GM19035 (cell line): ENCODE data around the gene FAF1.

Experiments
- ATAC-seq: cut with Tn5 transposase; IDR thresholded peaks from one replicate; pipeline ENCODE4 v1.9.1; 2021; ENCODE audit not compliant: unreplicated experiment

FAF1 gene

GRCh38 chr1:50454911-50455310 is 505.2 kb downstream of the FAF1 start:
- ATAC-seq, result no peak

DNA sequence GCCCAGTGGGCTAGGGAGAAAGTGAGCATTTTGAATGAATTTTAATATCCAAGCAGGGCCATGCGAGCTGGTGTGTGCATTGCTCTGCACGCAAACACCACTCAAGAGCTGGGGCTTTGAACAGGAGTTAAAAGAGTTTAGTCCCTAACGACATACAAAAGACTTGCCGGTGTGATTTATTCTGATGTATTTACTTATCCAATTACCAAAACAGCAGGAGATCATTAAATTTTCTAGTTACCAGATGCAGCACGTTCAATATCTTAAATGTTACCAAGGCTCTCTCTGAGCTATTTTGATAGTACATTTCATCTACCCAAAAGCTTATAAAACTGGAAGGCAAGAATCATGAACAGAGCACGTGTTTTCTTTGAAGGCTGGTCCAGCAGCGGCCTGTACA is 506.8 kb downstream of the FAF1 start:
- ATAC-seq, result no peak

DNA sequence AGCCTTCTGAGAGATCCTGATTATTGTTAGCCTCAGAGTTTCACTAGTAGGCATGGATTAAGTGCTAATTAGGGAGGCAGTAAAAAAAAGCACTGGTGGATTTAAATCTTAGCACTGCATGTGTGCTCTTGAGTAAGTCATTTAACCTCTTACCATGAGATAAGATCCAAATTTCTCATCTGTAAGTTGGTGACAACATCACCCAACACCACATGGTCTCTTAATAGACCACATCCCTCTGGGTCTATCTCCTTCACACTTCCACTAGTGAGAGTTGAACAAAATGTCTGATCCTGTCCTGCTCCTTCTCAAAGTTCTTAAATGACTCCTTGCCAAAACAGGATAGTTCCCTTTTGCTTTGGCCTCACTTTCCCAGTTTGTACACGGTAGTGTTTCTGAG is 507.4 kb downstream of the FAF1 start:
- no peak for ATAC-seq

DNA sequence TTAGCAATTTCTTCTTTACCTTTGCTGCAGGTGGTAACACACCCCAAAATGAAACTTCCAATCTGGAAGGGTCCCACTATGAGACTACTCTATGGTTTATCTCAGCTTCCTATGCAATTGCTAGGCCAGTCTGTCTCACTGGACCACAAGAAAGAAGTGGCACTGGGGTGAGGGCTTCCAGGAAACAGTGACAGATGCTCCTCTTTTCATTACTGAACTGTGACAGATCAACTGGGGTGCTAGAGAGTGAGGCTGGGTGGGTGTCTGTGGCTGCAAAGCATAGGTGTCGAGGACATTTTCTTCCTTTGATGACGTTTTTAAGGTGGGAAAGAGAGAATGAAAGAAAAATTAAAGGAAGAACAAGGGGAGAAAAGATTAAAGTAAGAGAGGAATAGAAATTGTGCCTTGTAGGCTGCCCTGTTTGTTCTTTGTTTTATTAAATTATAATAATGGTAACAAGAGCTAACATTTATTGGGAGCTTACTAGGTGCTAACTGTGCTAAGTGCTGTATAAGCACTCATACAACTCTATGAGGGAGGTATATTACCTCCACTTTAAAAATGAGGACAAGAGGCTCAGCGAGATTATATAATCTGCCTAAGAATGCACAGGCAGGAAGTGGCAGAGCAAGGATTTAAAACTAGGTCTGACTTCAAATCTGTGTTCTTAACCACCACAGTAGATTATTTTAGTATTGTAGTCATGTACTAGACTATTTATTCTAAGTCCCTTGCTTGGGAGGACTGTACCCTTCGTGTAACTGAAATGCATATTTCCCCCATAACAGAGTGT is 509.0 kb downstream of the FAF1 start:
- ATAC-seq, result no peak

DNA sequence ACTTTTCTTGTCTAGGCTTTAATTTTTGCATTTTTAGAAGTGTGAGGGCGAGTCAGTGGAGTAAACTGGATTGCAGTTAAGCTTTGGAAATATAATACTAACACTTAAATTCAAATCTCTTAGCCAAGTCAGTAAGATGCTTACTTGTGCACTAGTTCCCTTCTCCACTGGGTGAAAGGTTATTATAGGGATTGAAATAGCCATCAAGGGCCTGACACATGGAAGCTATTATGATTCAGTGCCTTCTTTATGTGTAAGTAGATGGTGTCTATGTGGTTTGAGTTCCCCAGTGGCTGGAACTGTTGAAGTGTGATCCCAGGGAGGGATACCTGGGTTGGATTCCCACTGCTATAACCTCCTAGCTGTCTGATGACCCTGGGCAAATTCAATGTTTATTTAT is 512.1 kb downstream of the FAF1 start:
- ATAC-seq, result no peak

DNA sequence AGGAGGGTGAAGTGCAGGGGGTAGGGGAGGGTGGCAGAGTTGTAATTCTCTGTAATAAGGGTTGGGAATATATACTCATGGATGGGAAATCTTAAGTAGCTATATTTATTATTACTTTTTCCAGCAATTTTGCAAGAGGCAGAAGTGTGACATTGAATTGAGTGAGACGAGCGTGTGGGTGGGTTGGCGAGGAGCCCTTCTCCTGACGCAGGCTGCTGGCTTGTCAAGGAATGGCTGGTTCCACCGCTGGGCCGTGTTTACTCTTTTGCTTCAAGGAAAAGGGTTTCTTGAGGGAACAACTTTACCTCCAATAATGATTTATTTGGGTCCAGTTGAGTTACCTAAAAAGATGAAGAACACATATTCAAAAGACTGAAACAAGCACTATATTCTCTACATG is 518.9 kb downstream of the FAF1 start:
- ATAC-seq, result no peak

DNA sequence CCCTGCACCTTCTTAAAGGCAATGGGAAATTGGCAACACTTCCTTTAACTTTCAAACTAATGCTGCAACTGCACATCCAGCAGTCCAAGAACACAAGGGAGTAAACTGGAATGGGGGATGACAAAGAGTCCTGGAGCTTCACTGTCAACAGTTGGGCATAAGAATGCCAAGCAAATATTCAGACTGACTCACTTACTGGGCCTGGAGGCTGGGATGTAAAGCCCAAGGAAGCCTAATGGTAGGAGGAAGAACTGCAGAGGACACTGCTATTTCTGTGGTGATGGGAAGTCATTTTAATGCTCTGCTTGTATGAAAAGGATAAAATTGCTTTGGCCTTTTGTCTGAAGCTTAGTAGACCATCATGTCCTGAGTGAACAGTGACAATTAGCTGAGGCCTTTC is 521.1 kb downstream of the FAF1 start:
- ATAC-seq, result no peak

DNA sequence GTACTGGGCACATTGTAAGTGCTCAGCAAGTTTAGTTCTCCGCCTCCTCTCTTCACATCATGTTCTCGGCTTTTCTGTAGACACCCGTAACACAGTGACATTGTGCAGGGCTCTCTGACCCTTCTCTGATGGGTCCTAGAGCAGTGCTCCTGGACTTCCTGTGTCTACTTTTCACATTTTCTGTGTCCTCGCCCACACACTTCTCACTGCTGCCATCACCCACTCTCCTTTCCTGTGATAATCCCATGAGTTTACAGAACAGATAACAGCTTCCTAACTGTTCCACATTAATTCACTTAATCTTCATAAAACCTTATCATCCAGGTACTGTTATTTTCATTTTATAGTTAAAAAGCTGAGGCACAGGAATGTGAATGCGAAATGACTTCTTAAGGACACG is 523.6 kb downstream of the FAF1 start:
- ATAC-seq, result no peak

GRCh38 chr1:50430010-50430405 is 530.1 kb downstream of the FAF1 start:
- no peak for ATAC-seq

DNA sequence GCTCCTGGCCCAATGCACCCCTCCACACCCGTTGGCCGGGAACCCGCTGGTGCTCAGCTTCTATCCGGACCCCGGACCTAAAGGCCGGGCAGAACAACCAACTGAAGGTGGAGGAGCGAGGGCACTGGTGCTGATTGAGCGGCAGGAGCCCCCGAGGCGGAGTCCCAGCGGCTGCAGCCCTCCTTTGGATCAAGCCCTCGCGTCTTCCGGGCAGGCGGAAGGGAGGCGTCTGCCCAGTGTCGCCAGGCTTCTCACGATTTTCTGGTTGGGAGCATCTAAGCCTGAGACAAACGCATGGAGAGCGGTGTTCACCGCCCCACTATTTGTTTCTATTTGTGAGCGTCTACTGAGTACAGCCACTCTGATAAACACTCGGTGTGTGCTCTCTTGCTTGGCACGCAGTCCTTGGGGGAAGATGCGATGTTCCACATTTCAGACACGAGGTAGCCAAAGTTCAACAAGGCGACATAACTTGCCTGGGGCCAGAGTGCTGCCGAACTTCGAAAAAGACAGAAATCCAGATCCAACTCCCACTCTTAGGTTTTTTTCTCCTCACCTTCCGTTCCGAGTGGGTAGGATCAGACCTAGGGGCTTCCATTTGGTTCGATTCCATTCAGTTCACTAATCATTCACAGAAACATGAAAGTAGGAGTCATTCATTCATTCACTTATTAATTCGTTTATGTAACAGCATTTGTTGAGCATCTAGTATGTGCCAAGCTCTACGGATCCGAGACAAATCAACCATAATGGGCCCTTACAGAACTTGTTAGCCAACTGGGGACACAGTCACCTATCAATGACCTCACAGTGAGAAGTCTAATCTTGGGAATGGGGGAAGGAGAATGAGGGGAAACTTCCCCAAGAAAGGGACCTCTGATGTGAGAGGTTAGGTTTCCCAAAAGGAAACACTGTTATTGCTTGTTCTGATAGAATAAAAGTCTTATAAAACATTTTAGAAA is 532.0 kb downstream of the FAF1 start:
- ATAC-seq, result no peak

DNA sequence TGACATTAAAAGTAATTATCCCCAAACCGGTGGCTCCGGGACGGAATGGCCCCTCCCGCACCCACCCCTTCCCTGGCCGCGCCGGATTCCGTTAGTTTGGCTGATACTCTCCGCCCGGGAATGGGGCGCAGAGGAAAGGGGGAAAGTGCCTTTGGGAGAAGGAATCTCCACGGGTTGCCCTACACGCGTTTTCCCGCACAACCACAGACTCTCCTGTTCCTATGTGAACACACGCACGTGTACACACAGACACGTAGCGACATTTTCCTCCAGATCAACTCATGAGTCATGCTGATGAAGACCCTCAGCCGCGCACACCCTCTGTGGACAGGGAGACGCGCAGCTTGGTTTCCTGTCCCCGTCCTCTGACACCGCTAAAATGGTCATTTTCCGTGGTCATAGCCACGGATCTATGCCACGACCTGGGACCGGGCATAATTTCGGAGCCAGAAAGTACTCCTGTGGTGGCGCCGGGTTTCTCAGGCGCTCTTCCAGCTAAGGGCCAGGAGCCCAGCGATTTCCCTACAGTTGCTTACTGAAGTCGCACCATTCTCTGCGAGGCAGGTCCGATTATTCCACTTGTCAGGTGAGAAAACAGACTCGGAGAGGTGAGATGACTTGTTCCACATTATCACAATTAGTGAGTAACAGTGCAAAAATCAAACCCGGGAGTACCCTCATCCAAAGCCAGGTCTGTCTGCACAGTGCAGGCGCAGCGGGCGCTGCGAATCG is 532.8 kb downstream of the FAF1 start:
- no peak for ATAC-seq

- ATAC-seq, result no peak
Observed at GRCh38 chr1:50426702-50427085, 533.4 kb downstream of the FAF1 start.

DNA sequence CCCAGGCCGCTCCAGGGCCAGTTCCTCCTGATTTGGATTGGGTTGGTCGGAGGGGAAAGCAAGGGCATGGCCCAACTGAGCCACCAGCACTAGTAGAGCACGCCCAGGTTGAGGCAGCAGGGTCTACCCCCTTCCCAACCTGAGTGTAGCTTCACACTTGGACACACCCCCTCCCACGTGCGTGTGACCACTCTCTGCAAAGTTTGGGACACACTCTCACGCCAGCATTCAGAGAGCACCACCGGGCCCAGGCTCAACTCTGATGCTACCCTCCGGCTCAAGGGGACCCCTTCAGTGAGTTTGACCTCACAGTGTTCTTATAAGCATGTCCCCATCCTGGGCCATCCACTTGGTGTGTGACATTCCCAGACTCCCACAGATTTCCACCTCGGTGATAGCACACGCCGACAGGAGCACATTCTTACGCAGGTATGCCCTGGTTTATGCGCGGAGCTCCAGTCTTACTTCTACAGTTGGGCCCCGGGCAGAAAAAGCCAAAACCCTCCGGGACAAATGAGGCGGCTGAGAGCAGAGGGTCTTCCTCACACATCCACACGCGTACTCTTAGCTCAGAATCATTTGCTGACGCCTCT is 533.9 kb downstream of the FAF1 start:
- ATAC-seq, result no peak

GRCh38 chr1:50425376-50426107 is 534.5 kb downstream of the FAF1 start:
- no peak for ATAC-seq

- no peak for ATAC-seq
Observed at GRCh38 chr1:50424884-50425375, 535.1 kb downstream of the FAF1 start.

DNA sequence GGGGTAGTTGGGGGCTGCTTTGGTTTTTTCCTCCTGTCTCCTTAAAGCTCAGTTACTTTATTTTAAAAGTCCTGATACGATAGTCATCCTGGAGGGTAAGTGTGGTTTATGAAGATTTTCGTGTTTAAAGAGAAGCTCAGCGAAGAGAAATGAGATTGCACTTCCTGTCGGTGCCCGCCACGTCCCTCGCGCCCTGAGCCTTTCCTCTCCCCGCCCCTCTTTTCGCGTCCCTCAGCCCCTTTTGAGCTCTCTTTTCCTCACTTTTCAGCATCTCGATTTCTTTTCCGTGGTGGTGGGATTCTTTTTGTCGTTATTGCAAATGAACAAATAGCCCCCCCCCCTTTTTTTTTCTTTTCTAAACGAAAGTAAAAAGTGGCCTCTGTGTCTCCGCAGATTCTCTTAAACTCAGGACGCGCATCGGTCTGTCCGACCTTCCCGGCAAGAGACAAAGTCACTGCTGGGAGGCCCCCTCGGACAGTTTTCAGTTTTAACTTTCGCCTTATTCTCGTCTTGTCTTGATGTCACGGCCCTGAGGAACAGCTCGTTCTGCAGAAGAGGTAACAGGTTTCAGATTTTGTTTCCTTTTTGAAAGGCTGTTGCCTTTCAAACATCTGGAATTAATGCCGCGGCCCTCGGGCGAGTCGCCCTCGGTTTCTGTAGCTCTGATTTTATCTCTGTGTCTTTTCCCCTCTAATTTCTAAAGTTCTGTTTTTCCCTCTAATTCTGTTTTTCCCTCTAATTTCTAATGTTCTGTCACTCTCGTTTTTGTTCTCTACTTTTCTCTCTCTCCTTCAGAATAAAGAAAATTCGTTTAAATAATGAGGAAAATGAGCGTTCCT is 535.8 kb downstream of the FAF1 start:
- no peak for ATAC-seq

GRCh38 chr1:50423670-50424000 is 536.4 kb downstream of the FAF1 start:
- no peak for ATAC-seq

- no peak for ATAC-seq
Observed at GRCh38 chr1:50422946-50423669, 537.0 kb downstream of the FAF1 start, which contains the start of gene DMRTA2. TSS of gene DMRTA2 (minus strand) at chr1:50423443. CDS start at chr1:50421536, 1,907 bp downstream.

- no peak for ATAC-seq
Observed at GRCh38 chr1:50422675-50422945, 537.5 kb downstream of the FAF1 start.
